Peyer's patch (tissue), 4 donors: ENCODE data around the gene PAPSS2.
"Not testable (repeated sequence)": the region's sequence is repeated elsewhere in the genome, so short reads cannot be mapped to it uniquely, and the experiment has no call there.

ENCODE experiments used
- CTCF ChIP-seq, 6 experiments: fragments of 450-650 bp in 4 of 6; fragments of 200-600 bp in 2 of 6; sonication (generic) in 1 of 6; IDR thresholded peaks; one replicate each; pipeline ENCODE4 v1.5.1; 2017 to 2019; ENCODE audit warnings: antibody characterized with exemption in 6 of 6, mild to moderate bottlenecking in 3 of 6, moderate library complexity in 1 of 6
- POLR2A ChIP-seq, 2 donors: fragments of 450-650 bp; IDR thresholded peaks; one replicate each; pipeline ENCODE4 v1.5.1; 2017; ENCODE audit warnings: antibody characterized with exemption in 2 of 2, mild to moderate bottlenecking in 2 of 2, moderate library complexity in 2 of 2

- not testable (repeated sequence) for TF ChIP-seq CTCF, POLR2A (IDR thresholded peaks at IDR 0.05)
These were observed 38.2 kb upstream of the PAPSS2 start for GRCh38 chr10:87621440-87621839.
